GM12891 (cell line): Measurements from ENCODE around the gene FOXO1. TPM values are rescaled to one million over a fixed set of nuclear protein-coding genes. Genes with fewer than 3 reads are reported as not detected.
"Not testable (repeated sequence)": the region's sequence is repeated elsewhere in the genome, so short reads cannot be mapped to it uniquely, and the experiment has no call there.

ENCODE experiments used
- DNase-seq: peaks from one replicate; pipeline ENCODE4 v3.0.0; 2011; ENCODE audit warnings: low spot score; ENCODE audit not compliant: insufficient read length
- FAIRE-seq: peaks from 2 replicates; lab custom pipeline; 2011; peaks lifted over from hg19 to GRCh38; lab: Jason Lieb, UNC
- PAX5 ChIP-seq: IDR thresholded peaks from 2 replicates; pipeline ENCODE4 v1.6.1; 2011; ENCODE audit warnings: low read length, moderate library complexity, mild to moderate bottlenecking; ENCODE audit not compliant: insufficient read depth, severe bottlenecking
- POLR2A ChIP-seq: IDR thresholded peaks from 2 replicates; pipeline ENCODE4 v1.6.1; 2011; ENCODE audit warnings: low read depth, low read length, control low read depth
- POLR2AphosphoS5 ChIP-seq: IDR thresholded peaks from 2 replicates; pipeline ENCODE4 v1.6.1; 2011; ENCODE audit warnings: low read depth, low read length, control low read depth
- POU2F2 ChIP-seq: IDR thresholded peaks from 2 replicates; pipeline ENCODE4 v1.6.1; 2011; ENCODE audit warnings: low read depth, mild to moderate bottlenecking, control low read depth, low read length, moderate library complexity
- SPI1 ChIP-seq: IDR thresholded peaks from 2 replicates; pipeline ENCODE4 v1.6.1; 2011; ENCODE audit warnings: low read depth, low read length, control low read depth
- TAF1 ChIP-seq: IDR thresholded peaks from 2 replicates; pipeline ENCODE4 v1.6.1; 2011; ENCODE audit warnings: low read depth, low read length, control low read depth
- polyA plus RNA-seq: library from polyadenylated mRNA; unstranded; fragments of >200 nt; gene quantifications from one replicate; pipeline ENCODE4 v1.2.1, GENCODE V29; 2012; ENCODE audit warnings: low read depth, missing spikeins, inconsistent platforms; ENCODE audit not compliant: missing spikeins

Gene FOXO1
- 3.0 TPM for polyA plus RNA-seq

DNA sequence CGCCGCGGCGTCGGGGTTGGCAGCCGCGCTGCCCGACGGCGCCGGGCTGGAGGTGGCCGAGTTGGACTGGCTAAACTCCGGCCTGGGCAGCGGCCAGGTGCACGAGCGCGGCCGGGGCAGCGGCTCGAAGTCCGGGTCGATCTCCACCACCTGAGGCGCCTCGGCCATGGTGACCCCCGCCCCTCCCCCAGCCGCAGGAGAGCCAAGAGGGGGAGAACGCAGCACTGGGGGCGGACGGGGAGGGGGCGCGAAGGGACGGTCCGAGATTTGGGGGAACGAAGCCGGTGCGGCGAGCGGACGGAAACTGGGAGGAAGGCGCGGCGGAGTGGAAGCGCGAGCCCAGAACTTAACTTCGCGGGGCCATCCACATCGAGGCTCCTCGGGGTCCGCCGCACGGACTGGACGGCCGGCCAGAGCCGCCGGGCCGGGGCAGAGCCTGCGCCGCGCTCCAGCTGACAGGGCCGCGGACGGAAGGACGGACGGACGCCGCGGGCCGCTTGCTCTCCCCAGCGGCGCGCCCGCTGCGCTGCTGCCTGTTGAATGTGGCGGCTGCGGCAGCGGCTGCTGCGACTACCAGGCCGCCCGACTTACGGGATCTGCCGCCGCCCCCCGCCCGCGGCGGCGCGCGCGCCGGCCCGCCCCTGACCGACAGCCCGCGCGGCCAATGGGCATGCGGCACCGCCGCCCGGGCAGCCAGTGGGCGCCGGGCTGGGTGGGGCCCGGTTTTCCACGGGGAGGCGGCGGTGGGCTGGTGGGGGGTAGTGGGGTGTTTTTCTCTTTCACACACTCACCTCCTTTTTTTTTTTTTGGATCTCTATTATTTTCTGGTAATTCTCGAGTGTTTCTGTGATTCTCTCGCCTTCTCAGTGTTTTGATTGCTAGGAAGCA is at the start of gene FOXO1:
TSS of gene FOXO1 (minus strand) at position 597 of the 888 bp plus-strand sequence. CDS start at position 168, 429 bp downstream.
- FAIRE-seq (peak; percentile 94), DNase-seq (peak; percentile 92)
- TF ChIP-seq POU2F2 (no peak), PAX5 (no peak), POLR2AphosphoS5 (peak; percentile 67; the same call in 1 of the 2 replicates), TAF1 (peak; percentile 88), POLR2A (peak; percentile 63)

- DNase-seq, FAIRE-seq: not testable (repeated sequence)
Observed at GRCh38 chr13:40714433-40714832, 48.0 kb upstream of the FOXO1 start.

GRCh38 chr13:40706439-40706838 is 40.0 kb upstream of the FOXO1 start:
- no peak for TF ChIP-seq POLR2A
- TF ChIP-seq SPI1 = no peak
- no peak for TF ChIP-seq PAX5
- no peak for TF ChIP-seq TAF1
- no peak for TF ChIP-seq POU2F2
- no peak for TF ChIP-seq POLR2AphosphoS5

DNA sequence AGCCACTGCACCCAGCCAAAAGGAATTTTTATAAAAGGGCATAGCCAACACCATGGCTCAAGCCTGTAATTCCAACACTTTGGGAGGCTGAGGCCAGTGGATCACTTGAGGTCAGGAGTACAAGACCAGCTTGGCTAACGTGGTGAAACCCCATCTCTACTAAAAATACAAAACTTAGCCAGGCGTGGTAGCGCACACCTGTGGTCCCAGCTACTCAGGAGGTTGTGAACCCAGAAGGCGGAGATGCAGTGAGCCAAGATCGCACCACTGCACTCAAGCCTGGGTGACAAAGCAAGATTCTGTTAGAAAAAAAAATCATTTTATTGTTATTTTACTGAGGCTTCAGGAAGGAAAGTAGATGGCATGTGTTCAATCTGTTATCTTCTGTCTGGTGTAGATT is 31.3 kb upstream of the FOXO1 start:
- TF ChIP-seq POLR2AphosphoS5 = no peak
- TF ChIP-seq POU2F2 = no peak
- TF ChIP-seq POLR2A = no peak
- peak; percentile 32 for TF ChIP-seq PAX5
- FAIRE-seq (peak; percentile 88), DNase-seq (no peak)

More at GRCh38 chr13:40706439-40706838, 40.0 kb upstream of the FOXO1 start:
- FAIRE-seq = no peak
- no peak for DNase-seq

DNA sequence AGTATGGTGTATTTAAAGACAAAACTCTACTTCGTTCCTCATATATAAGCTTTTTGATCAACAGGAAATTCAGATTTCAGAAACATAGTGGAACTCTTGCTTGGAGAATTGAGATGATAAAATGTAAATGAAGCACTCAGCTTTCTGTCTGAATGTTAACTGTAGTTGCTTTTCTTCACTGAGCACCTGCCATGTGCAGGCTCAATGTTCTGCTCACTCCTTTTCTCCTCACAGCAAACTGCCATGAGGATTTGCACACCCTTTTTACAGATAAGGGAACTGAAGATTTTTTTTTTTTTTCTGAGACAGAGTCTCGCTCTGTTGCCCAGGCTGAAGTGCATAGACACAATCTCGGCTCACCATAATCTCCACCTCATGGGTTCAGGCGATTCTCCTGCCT is 28.0 kb upstream of the FOXO1 start:
- DNase-seq (no peak), FAIRE-seq (peak; percentile 73)
- TF ChIP-seq SPI1 (peak; percentile 40; the same call in 1 of the 2 replicates), POU2F2 (no peak), POLR2A (no peak), PAX5 (no peak), POLR2AphosphoS5 (no peak), TAF1 (no peak)

DNA sequence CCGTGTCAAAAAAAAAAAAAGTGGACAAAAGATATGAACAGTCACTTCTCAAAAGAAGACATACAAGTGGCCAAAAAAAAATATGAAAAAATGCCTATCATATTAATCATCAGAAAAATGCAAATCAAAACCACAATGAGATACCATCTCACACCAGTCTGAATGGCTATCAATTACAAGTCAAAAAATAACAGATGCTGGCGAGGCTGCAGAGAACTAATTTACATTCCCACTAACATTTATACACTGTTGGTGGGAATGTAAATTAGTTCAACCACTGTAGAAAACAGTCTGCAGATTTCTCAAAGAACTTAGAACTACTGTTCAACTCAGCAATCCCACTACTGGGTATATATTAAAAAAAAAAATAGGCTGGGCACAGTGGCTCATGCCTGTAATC is 26.5 kb upstream of the FOXO1 start:
- TF ChIP-seq TAF1 (no peak), PAX5 (no peak), POLR2AphosphoS5 (no peak), POLR2A (no peak), SPI1 (no peak), POU2F2 (no peak)
- no peak for DNase-seq
- FAIRE-seq = no peak

DNA sequence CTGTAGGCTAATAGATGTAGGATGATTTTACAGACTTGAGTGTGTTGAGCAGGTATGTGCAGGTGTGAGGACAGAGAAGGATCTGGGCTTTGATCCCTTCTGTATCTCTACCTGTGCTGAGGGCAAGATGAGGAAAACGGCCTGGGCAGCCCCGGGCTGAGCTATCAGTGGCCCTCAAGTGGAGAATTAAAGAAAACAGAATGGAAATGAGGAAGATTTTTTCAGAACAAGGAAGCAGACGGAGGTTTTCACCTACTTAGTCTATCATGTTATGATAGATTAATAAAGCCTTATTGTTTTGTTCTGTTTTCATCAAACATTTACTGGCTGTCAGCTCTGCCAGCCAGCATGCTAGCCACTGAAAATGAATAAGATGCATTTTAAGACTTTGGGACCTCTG is 22.3 kb upstream of the FOXO1 start:
- FAIRE-seq (no peak), DNase-seq (no peak)
- no peak for TF ChIP-seq SPI1
- no peak for TF ChIP-seq POU2F2
- TF ChIP-seq POLR2AphosphoS5 = no peak
- TF ChIP-seq TAF1 = no peak
- no peak for TF ChIP-seq PAX5
- TF ChIP-seq POLR2A = no peak

- no peak for DNase-seq
- no peak for FAIRE-seq
- TF ChIP-seq SPI1 (no peak), TAF1 (no peak), PAX5 (no peak), POLR2A (no peak), POLR2AphosphoS5 (no peak), POU2F2 (no peak)
Observed at GRCh38 chr13:40682449-40683240, 16.2 kb upstream of the FOXO1 start.

DNA sequence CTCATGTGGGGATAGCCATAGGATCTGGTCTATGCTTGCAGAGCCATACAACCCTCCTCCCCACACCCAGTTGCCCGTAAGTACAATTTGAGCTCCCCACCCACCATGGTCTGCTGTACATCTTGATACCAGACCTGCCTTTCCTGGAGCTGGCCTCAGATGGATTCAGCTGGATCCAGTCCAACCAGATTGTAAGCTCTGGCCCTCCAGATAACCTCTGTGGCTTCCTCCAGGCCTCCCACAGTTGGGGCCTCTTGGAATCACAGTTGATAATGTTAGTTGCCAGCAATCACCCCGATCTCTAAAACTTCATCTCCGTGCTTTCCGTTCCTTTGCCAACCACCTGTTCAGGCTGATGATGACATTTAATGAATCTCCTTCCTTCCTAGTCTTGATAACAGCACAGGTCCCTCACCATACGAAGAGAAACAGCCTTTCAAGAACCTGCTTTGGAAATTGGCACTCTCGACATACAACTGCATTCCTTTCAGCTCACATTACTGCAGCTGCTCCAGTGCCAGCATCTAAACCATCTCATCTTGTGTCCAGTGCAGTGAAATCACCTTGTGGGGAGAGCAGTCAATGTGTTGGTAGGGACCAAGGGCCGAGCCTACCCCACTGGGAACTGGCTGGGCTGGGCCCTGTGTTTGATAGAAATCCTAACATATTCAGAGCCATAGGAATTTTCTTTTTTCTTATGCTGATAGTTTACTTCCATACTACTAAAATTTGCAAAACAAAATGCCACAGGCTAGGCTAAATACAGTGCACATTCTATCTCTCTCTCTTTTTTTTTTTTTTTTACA is 15.1 kb upstream of the FOXO1 start:
- TF ChIP-seq POU2F2 (no peak), POLR2AphosphoS5 (no peak), PAX5 (no peak), SPI1 (no peak), TAF1 (no peak), POLR2A (no peak)
- DNase-seq = no peak
- no peak for FAIRE-seq
